Measurements from ENCODE around the gene ADIPOR1. TPM values are rescaled to one million over a fixed set of nuclear protein-coding genes. Genes with fewer than 3 reads are reported as not detected.
"Not testable (repeated sequence)": the region's sequence is repeated elsewhere in the genome, so short reads cannot be mapped to it uniquely, and the experiment has no call there.

Gene ADIPOR1
- 52.4 and 71.3 TPM in 2 replicates for total RNA-seq (ENCODE audit: low replicate concordance)
- long read RNA-seq, transcript ADIPOR1-201 (8 exons, 2,177 nt): major isoform, 132 of 167 reads
- long read RNA-seq, partial matches to known transcripts: 21 of 167 reads
- long read RNA-seq, other reads (novel, unspliced or antisense): 11 of 167 reads

GRCh38 chr1:202957733-202958543 is at the start of gene ADIPOR1:
Gene ADIPOR1 (minus strand): TSS chr1:202958312. CDS start chr1:202951070, 7,242 bp downstream.
- H3K27ac Mint-ChIP-seq: peak within 1 kb of the TSS; percentile 94
- TF ChIP-seq, protein P1, sequence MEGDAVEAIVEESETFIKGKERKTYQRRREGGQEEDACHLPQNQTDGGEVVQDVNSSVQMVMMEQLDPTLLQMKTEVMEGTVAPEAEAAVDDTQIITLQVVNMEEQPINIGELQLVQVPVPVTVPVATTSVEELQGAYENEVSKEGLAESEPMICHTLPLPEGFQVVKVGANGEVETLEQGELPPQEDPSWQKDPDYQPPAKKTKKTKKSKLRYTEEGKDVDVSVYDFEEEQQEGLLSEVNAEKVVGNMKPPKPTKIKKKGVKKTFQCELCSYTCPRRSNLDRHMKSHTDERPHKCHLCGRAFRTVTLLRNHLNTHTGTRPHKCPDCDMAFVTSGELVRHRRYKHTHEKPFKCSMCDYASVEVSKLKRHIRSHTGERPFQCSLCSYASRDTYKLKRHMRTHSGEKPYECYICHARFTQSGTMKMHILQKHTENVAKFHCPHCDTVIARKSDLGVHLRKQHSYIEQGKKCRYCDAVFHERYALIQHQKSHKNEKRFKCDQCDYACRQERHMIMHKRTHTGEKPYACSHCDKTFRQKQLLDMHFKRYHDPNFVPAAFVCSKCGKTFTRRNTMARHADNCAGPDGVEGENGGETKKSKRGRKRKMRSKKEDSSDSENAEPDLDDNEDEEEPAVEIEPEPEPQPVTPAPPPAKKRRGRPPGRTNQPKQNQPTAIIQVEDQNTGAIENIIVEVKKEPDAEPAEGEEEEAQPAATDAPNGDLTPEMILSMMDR (conservative IDR thresholded peaks at IDR 0.05): peak; percentile 51
- no peaks in the 10 kb centered on the region for H3K9me3 Mint-ChIP-seq
- H3K27me3 Mint-ChIP-seq: no peaks in the 10 kb centered on the region
- H3K36me3 Mint-ChIP-seq: peaks cover 9% of the 10 kb centered on the region
- H3K4me1 Mint-ChIP-seq (ENCODE audit: unreplicated experiment): peaks cover 35% of the 10 kb centered on the region
- peak; percentile 93 for DNase-seq (ENCODE audit: extremely low spot score, unreplicated experiment)
- H3K4me3 Mint-ChIP-seq: peak within 1 kb of the TSS; percentile 88

DNA sequence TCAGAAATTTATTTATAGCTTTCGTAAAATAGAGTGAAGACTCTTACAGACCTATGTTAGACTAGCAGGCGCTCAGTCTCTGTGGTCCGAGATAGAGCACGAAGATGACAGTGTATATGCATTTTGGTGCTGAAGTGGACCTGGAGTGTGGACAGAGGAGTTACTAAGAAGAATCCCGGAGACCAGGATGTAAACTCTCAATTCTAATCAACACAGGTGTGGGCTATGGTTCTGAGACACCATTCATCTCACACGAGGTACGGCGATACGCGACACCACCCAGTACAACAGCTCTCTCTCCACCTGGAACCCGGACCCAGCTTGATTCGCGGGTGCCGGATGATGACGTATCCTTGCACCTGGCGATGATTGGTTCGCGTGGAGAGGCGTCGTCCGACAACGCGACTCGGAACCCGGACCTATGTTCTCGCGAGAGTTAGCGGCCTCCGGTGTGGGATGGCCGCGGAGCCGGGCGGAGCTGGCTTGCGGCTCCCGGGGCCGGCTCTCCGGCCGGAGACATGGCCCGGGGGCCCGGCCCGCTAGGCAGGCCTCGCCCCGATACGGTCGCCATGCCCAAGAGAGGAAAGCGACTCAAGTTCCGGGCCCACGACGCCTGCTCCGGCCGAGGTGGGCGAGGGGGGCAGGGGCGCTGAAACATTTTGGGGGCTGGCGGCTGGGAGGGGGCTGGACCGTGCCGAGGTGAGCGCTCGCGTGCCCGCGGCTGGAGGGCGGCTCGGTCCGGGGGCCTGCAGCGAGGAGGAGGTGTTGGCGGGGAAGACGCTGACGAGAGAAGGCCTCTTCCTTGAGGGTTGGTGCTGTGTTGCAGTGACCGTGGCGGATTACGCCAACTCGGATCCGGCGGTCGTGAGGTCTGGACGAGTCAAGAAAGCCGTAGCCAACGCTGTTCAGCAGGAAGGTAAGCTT is 49.1 kb upstream of the ADIPOR1 start, which contains the start of gene TMEM183A:
TSS of gene TMEM183A (plus strand) at position 427 of the 924 bp plus-strand sequence. CDS start at position 519, 92 bp downstream.
- TF ChIP-seq, protein P1 (conservative IDR thresholded peaks at IDR 0.05): no peak
- H3K36me3 Mint-ChIP-seq: peaks cover 8% of the 10 kb centered on the region
- peak within 1 kb of the TSS; percentile 100 for H3K27ac Mint-ChIP-seq
- no peaks in the 10 kb centered on the region for H3K27me3 Mint-ChIP-seq
- peak within 1 kb of the TSS; percentile 97 for H3K4me3 Mint-ChIP-seq
- H3K9me3 Mint-ChIP-seq: no peaks in the 10 kb centered on the region
- H3K4me1 Mint-ChIP-seq (ENCODE audit: unreplicated experiment): peaks cover 14% of the 10 kb centered on the region
- peak; percentile 96 for DNase-seq (ENCODE audit: extremely low spot score, unreplicated experiment)

DNA sequence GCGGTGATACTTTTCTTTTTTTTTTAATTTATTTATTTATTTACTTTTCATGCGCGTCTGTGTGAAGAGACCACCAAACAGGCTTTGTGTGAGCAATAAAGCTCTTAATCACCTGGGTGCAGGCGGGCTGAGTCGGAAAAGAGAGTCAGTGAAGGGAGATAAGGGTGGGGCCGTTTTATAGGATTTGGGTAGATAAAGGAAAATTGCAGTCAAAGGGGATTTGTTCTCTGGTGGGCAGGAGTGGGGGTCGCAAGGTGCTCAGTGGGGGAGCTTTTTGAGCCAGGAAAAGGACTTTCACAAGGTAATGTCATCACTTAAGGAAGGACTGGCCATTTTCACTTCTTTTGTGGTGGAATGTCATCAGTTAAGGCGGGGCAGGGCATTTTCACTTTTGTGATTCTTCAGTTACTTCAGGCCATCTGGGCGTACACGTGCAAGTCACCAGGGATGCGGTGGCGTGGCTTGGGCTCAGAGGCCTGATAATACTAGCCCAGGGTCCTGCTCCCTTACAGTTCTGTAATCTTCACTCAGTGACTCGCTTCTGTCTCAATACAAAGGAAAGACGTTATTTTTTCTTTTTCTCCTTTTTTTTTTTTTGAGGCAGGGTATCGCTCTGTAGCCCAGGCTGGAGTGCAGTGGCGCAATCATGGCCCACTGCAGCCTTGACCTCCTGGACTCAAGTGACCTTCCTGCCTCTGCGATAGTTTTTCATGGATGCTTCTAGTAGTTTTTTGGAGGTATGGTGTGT is 47.5 kb upstream of the ADIPOR1 start:
- H3K36me3 Mint-ChIP-seq; H3K9me3 Mint-ChIP-seq; DNase-seq (ENCODE audit: extremely low spot score, unreplicated experiment); H3K27me3 Mint-ChIP-seq: not testable (repeated sequence)
- Mint-ChIP-seq H3K27ac (peak overlapping the region; percentile 100), H3K4me3 (peak overlapping the region; percentile 97), H3K4me1 (ENCODE audit: unreplicated experiment) (peaks cover 14% of the 10 kb centered on the region)

- H3K27ac Mint-ChIP-seq: no peak overlapping the region
- H3K36me3 Mint-ChIP-seq: no peaks in the 10 kb centered on the region
- peaks cover 11% of the 10 kb centered on the region for H3K27me3 Mint-ChIP-seq
- H3K4me1 Mint-ChIP-seq (ENCODE audit: unreplicated experiment): peaks cover 6% of the 10 kb centered on the region
- no peak overlapping the region for H3K4me3 Mint-ChIP-seq
- H3K9me3 Mint-ChIP-seq: no peaks in the 10 kb centered on the region
- TF ChIP-seq, protein P1 (conservative IDR thresholded peaks at IDR 0.05): no peak
- DNase-seq (ENCODE audit: extremely low spot score, unreplicated experiment): no peak
These were observed 44.8 kb upstream of the ADIPOR1 start for GRCh38 chr1:203002951-203003350.

- Mint-ChIP-seq H3K27ac (no peak overlapping the region), H3K36me3 (no peaks in the 10 kb centered on the region), H3K4me3 (no peak overlapping the region), H3K27me3 (peaks cover 19% of the 10 kb centered on the region), H3K4me1 (ENCODE audit: unreplicated experiment) (peaks cover 6% of the 10 kb centered on the region), H3K9me3 (no peaks in the 10 kb centered on the region)
- TF ChIP-seq, protein P1 (conservative IDR thresholded peaks at IDR 0.05): no peak
- no peak for DNase-seq (ENCODE audit: extremely low spot score, unreplicated experiment)
These were observed 43.9 kb upstream of the ADIPOR1 start for GRCh38 chr1:203001986-203002385.

All from type B pancreatic cell (in vitro differentiated cells).